CD14-positive monocyte (primary cell): ENCODE data around the gene SGPL1. TPM values are rescaled to one million over a fixed set of nuclear protein-coding genes. Genes with fewer than 3 reads are reported as not detected.

Experiments
- DNase-seq, 3 donors: peaks; one replicate each; pipeline ENCODE4 v3.0.0-alpha.2; 2011 to 2022
- H2AFZ ChIP-seq: 2 replicates; pipeline ENCODE4 v1.6.0; 2012; ENCODE audit warnings: mild to moderate bottlenecking, low read depth, low read length, inconsistent platforms; ENCODE audit not compliant: insufficient read depth, poor library complexity, severe bottlenecking
- H3K27ac ChIP-seq, 2 donors: 1 replicate in 1 of 2; 2 replicates in 1 of 2; pipeline ENCODE4 v1.5.1; 2012 to 2013; ENCODE audit warnings: low read length in 2 of 2, control low read depth in 1 of 2, inconsistent platforms in 1 of 2, low read depth in 1 of 2, mild to moderate bottlenecking in 1 of 2
- H3K27me3 ChIP-seq, 2 donors: one replicate each; pipeline versions ENCODE4 v1.6.0 to v1.6.1; 2011 to 2013; ENCODE audit warnings: low read length in 2 of 2; ENCODE audit not compliant: control insufficient read depth in 2 of 2, insufficient read depth in 2 of 2
- H3K36me3 ChIP-seq, 2 donors: replicated peaks in 1 of 2; 1 replicate in 1 of 2; 2 replicates in 1 of 2; pipeline versions ENCODE4 v1.5.1 to v1.6.1; 2012 to 2013; ENCODE audit warnings: low read length in 2 of 2, control low read depth in 1 of 2, inconsistent platforms in 1 of 2, mild to moderate bottlenecking in 1 of 2; ENCODE audit not compliant: insufficient read depth in 2 of 2, control insufficient read depth in 1 of 2
- H3K4me1 ChIP-seq, 2 donors: 1 replicate in 1 of 2; 2 replicates in 1 of 2; pipeline versions ENCODE4 v1.5.1 to v1.6.1; 2012 to 2013; ENCODE audit warnings: low read length in 2 of 2, control low read depth in 1 of 2, inconsistent platforms in 1 of 2, mild to moderate bottlenecking in 1 of 2, moderate library complexity in 1 of 2; ENCODE audit not compliant: insufficient read depth in 2 of 2, control insufficient read depth in 1 of 2
- H3K4me2 ChIP-seq: replicated peaks from 2 replicates; pipeline ENCODE3; 2012; ENCODE audit warnings: low read length, moderate library complexity, mild to moderate bottlenecking; ENCODE audit not compliant: poor library complexity, severe bottlenecking; ENCODE audit errors: extremely low read depth
- H3K4me3 ChIP-seq, 3 experiments: fragments of 200-600 bp in 1 of 3; sonication (generic) in 1 of 3; replicated peaks in 1 of 3; 1 replicate in 2 of 3; 2 replicates in 1 of 3; pipeline ENCODE4 v1.5.1; 2011 to 2013; ENCODE audit warnings: low read length in 3 of 3, mild to moderate bottlenecking in 3 of 3, control low read depth in 2 of 3, low read depth in 2 of 3, inconsistent platforms in 1 of 3, moderate library complexity in 1 of 3
- H3K79me2 ChIP-seq: 2 replicates; pipeline ENCODE4 v1.6.0; 2012; ENCODE audit warnings: mild to moderate bottlenecking, control low read depth, inconsistent platforms, low read length, moderate library complexity; ENCODE audit not compliant: insufficient read depth
- H3K9ac ChIP-seq: 2 replicates; pipeline ENCODE4 v1.6.0; 2017; ENCODE audit warnings: low read length, mild to moderate bottlenecking; ENCODE audit not compliant: insufficient read depth, poor library complexity, severe bottlenecking
- H3K9me3 ChIP-seq, 2 donors: replicated peaks in 1 of 2; 1 replicate in 1 of 2; 2 replicates in 1 of 2; pipeline versions ENCODE4 v1.5.1 to v1.6.1; 2012 to 2013; ENCODE audit warnings: low read length in 2 of 2, control low read depth in 1 of 2; ENCODE audit not compliant: control insufficient read depth in 1 of 2, insufficient read depth in 1 of 2
- H4K20me1 ChIP-seq: 2 replicates; pipeline ENCODE4 v1.6.0; 2012; ENCODE audit warnings: mild to moderate bottlenecking, low read length, control low read depth, moderate library complexity; ENCODE audit not compliant: insufficient read depth
- H3K27ac Mint-ChIP-seq, 7 donors: one replicate each; pipeline ENCODE4 v1.8.0; 2020; ENCODE audit warnings: mild to moderate bottlenecking in 7 of 7, mixed read lengths in 7 of 7, moderate library complexity in 6 of 7, inconsistent platforms in 2 of 7
- H3K27me3 Mint-ChIP-seq, 3 donors: one replicate each; pipeline ENCODE4 v1.8.0; 2021 to 2022; ENCODE audit warnings: low read depth in 3 of 3, mild to moderate bottlenecking in 3 of 3, mixed read lengths in 3 of 3, moderate library complexity in 3 of 3, inconsistent platforms in 1 of 3
- H3K36me3 Mint-ChIP-seq, 2 donors: one replicate each; pipeline ENCODE4 v1.8.0; 2020; ENCODE audit warnings: mixed read lengths in 2 of 2, inconsistent platforms in 1 of 2, mild to moderate bottlenecking in 1 of 2
- H3K4me1 Mint-ChIP-seq: one replicate; pipeline ENCODE4 v1.8.0; 2020; ENCODE audit warnings: mild to moderate bottlenecking, mixed read lengths
- H3K4me3 Mint-ChIP-seq, 2 donors: one replicate each; pipeline ENCODE4 v1.8.0; 2020; ENCODE audit warnings: mild to moderate bottlenecking in 2 of 2, mixed read lengths in 2 of 2, moderate library complexity in 1 of 2
- H3K9me3 Mint-ChIP-seq, 7 donors: one replicate each; pipeline ENCODE4 v1.8.0; 2020 to 2022; ENCODE audit warnings: mixed read lengths in 7 of 7, mild to moderate bottlenecking in 6 of 7, moderate library complexity in 6 of 7, inconsistent platforms in 2 of 7
- WGBS: methylation state at CpG from one replicate; pipeline ENCODE4 v1.1.5; 2013; ENCODE audit warnings: missing lambda C conversion rate; ENCODE audit not compliant: insufficient coverage; 5-methylcytosine and 5-hydroxymethylcytosine counted together
- intact Hi-C, 2 donors: fragments of 100-400 bp; cut with micrococcal nuclease; formaldehyde crosslinking; loops; one replicate each; pipeline versions ENCODE4 v1.15.0 to v1.15.1; 2023
- polyA plus RNA-seq, 3 donors: library from polyadenylated mRNA; depleted of rRNA in 1 of 3; unstranded in 2 of 3; stranded (reverse) in 1 of 3; fragments of 300-500 nt in 2 of 3; fragments of >200 nt in 1 of 3; fragmentation: Illumina TruSeq in 2 of 3; gene quantifications; 1 replicate in 2 of 3; 2 replicates in 1 of 3; pipeline ENCODE4 v1.2.3, GENCODE V29; 2012 to 2021
- TF ChIP-seq, protein P1 (sequence below): fragments of 200-600 bp; IDR thresholded peaks from one replicate; pipeline ENCODE4 v1.8.0; 2022; ENCODE audit warnings: antibody characterized with exemption, mild to moderate bottlenecking

Gene SGPL1
- polyA plus RNA-seq, 3 donors, result 16.6 to 26.8 (median 26.1) TPM

DNA sequence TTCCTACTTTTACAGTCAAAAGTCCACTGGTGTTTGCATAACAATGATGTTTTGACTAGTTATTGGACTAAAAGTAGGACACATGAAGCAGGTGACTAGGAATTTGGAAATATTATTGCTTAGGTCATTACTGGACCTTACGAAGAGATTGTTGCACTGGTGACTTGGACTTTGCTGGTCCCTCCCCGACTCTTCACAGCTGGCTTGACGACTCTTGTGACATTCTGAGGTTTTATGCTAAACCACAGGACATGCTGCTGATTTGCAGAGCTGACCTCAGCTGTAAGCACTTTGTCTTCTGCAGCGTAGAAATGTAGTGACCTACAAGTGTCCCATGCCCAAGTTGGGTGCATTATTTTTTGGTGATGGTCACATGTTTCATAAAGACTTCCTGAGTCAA lies 50.7 kb downstream of the SGPL1 start:
- H3K36me3 ChIP-seq, result peaks cover 10 to 46% of the 10 kb centered on the region in 2 donors
- H4K20me1 ChIP-seq, result no peaks in the 10 kb centered on the region
- peaks cover 28% of the 10 kb centered on the region for H3K4me1 Mint-ChIP-seq
- H3K9me3 Mint-ChIP-seq, result peaks cover 0 to 2% (median 0%) of the 10 kb centered on the region in 7 donors
- H3K4me3 ChIP-seq, result no peak overlapping the region
- no peaks in the 10 kb centered on the region for H3K27me3 ChIP-seq
- DNase-seq, result peak; percentile 44 to 73 (median 61)
- TF ChIP-seq, protein P1, sequence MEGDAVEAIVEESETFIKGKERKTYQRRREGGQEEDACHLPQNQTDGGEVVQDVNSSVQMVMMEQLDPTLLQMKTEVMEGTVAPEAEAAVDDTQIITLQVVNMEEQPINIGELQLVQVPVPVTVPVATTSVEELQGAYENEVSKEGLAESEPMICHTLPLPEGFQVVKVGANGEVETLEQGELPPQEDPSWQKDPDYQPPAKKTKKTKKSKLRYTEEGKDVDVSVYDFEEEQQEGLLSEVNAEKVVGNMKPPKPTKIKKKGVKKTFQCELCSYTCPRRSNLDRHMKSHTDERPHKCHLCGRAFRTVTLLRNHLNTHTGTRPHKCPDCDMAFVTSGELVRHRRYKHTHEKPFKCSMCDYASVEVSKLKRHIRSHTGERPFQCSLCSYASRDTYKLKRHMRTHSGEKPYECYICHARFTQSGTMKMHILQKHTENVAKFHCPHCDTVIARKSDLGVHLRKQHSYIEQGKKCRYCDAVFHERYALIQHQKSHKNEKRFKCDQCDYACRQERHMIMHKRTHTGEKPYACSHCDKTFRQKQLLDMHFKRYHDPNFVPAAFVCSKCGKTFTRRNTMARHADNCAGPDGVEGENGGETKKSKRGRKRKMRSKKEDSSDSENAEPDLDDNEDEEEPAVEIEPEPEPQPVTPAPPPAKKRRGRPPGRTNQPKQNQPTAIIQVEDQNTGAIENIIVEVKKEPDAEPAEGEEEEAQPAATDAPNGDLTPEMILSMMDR, result no peak
- peak overlapping the region; percentile 20 to 92 (median 86) for H3K27ac Mint-ChIP-seq
- H3K36me3 Mint-ChIP-seq, result peaks cover 63 to 66% of the 10 kb centered on the region in 2 donors
- no peak overlapping the region for H3K4me2 ChIP-seq
- intact Hi-C loops, result loop anchor here in 1 of 2 donors (5.0 kb wide), 1 partner anchor 34 kb away; no protein-coding TSS in a partner anchor
- 0% methylated on average over 3 of the region's 4 CpGs for whole genome bisulfite sequencing
- H3K4me3 Mint-ChIP-seq, result no peak overlapping the region
- no peak overlapping the region for H2AFZ ChIP-seq
- peaks cover 0 to 4% (median 0%) of the 10 kb centered on the region in 3 donors for H3K27me3 Mint-ChIP-seq
- H3K27ac ChIP-seq, result no peak overlapping the region
- no peaks in the 10 kb centered on the region for H3K9me3 ChIP-seq
- H3K4me1 ChIP-seq, result peaks cover 19 to 21% of the 10 kb centered on the region in 2 donors
- no peak overlapping the region for H3K9ac ChIP-seq
- no peaks in the 10 kb centered on the region for H3K79me2 ChIP-seq

DNA sequence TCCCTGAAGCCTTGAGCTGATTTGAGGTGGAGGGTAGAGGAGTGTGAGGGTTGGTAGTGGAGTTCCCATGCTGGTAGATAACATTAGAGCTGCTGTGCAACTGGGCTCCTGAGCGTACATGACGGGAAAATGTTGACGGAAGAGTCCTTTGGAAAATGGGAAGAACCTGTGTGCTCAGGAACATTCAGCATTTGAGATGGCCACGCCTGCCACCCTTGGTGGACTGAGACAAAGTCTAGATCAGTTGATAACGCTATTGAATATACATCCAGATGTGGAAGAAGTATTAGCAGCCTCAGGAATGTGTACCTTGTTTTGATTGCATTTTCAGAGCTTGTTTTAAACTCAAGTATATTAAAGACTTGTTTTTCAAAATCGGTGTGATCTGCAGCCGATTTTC lies 56.5 kb downstream of the SGPL1 start:
- DNase-seq, result no peak
- Mint-ChIP-seq H3K36me3 (peaks cover 76 to 78% of the 10 kb centered on the region in 2 donors), H3K27ac (no peak overlapping the region), H3K4me3 (no peak overlapping the region), H3K4me1 (peaks cover 3% of the 10 kb centered on the region), H3K9me3 (no peaks in the 10 kb centered on the region), H3K27me3 (peaks cover 0 to 4% (median 0%) of the 10 kb centered on the region in 3 donors)
- H3K9me3 ChIP-seq, result no peaks in the 10 kb centered on the region
- TF ChIP-seq, protein P1, result no peak
- no peak overlapping the region for H3K4me2 ChIP-seq
- no peaks in the 10 kb centered on the region for H3K79me2 ChIP-seq
- WGBS, result 98% methylated on average over 5 of the region's 7 CpGs
- H3K9ac ChIP-seq, result no peak overlapping the region
- no peaks in the 10 kb centered on the region for H3K27me3 ChIP-seq
- H3K27ac ChIP-seq, result no peak overlapping the region
- intact Hi-C loops, result no loop called here
- H4K20me1 ChIP-seq, result no peaks in the 10 kb centered on the region
- H3K36me3 ChIP-seq, result peaks cover 45 to 85% of the 10 kb centered on the region in 2 donors
- peaks cover 0 to 3% of the 10 kb centered on the region in 2 donors for H3K4me1 ChIP-seq
- no peak overlapping the region for H2AFZ ChIP-seq
- no peak overlapping the region for H3K4me3 ChIP-seq
